ENCODE measurements around the gene TNFAIP8L2.

The TNFAIP8L2 gene

DNA sequence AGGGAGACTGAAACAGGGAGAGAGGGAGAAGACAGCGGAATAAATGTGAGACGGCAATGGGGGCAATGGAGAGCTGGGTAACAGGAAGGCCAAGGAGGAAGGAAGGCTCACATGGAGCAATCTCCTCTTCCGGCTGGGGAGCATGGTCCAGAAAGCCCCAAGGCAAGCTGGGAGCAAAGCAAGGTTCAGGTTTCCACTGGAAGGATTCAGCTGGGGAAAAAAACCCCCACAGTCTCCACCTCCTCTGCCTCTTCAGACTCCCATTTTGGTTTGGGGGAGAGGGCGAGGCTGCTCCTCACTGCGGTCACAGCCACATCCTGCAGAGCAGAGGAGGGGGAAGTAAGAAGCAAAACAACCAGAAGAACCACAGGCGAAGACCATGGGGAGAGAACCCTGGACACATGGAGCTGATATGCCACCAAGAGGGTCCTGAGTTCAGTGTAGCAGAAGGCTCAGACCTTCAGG lies 650 bp downstream of the TNFAIP8L2 start:
- no peak for DNase-seq (ENCODE audit: low spot score)
- no peak for TF ChIP-seq CTCF (IDR thresholded peaks at IDR 0.05; ENCODE audit: borderline replicate concordance, control extremely low read depth, extremely low read depth, insufficient read depth, missing control alignments)
- in situ Hi-C loops (cut with MboI; ENCODE audit: low sequenced_read_pairs, unreplicated experiment), result loop anchor here (10.0 kb wide), 1 partner anchor 62 kb away; no protein-coding TSS in a partner anchor

GRCh38 chr1:151158326-151158725 lies 1.9 kb downstream of the TNFAIP8L2 start:
- no peak for DNase-seq (ENCODE audit: low spot score)
- no peak for TF ChIP-seq CTCF (IDR thresholded peaks at IDR 0.05; ENCODE audit: borderline replicate concordance, control extremely low read depth, extremely low read depth, insufficient read depth, missing control alignments)
- in situ Hi-C loops (cut with MboI; ENCODE audit: low sequenced_read_pairs, unreplicated experiment), result loop anchor here (10.0 kb wide), 1 partner anchor 64 kb away; no protein-coding TSS in a partner anchor

GRCh38 chr1:151158751-151159251 lies 2.4 kb downstream of the TNFAIP8L2 start:
- in situ Hi-C loops (cut with MboI; ENCODE audit: low sequenced_read_pairs, unreplicated experiment), result loop anchor here (10.0 kb wide), 1 partner anchor 64 kb away; no protein-coding TSS in a partner anchor
- no peak for DNase-seq (ENCODE audit: low spot score)
- TF ChIP-seq CTCF (IDR thresholded peaks at IDR 0.05; ENCODE audit: borderline replicate concordance, control extremely low read depth, extremely low read depth, insufficient read depth, missing control alignments), result no peak

DNA sequence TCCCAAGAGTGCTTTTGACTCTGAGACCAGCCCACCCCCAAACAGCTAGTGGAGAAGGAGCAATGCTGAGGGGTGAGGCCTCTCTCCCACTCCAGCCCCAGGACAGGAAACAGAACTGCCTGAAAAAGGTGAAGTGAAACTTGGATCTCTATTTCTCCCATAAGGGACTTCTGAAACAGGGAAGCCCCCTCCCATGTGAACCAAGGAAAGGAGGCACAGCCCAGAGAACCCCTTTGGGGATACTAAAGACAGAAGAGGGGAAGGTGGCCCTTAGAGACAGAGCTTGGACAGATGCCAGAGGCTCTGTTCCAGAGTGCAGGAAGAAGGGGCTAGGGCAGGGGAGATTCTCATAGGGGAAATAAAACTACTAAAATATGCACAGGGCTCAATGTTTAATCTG lies 2.9 kb downstream of the TNFAIP8L2 start:
- no peak for DNase-seq (ENCODE audit: low spot score)
- in situ Hi-C loops (cut with MboI; ENCODE audit: low sequenced_read_pairs, unreplicated experiment), result loop anchor here (10.0 kb wide), 1 partner anchor 65 kb away; no protein-coding TSS in a partner anchor
- no peak for TF ChIP-seq CTCF (IDR thresholded peaks at IDR 0.05; ENCODE audit: borderline replicate concordance, control extremely low read depth, extremely low read depth, insufficient read depth, missing control alignments)

GRCh38 chr1:151164732-151165280 lies 8.4 kb downstream of the TNFAIP8L2 start:
- DNase-seq (ENCODE audit: low spot score), result no peak
- TF ChIP-seq CTCF (IDR thresholded peaks at IDR 0.05; ENCODE audit: borderline replicate concordance, control extremely low read depth, extremely low read depth, insufficient read depth, missing control alignments), result no peak
- in situ Hi-C loops (cut with MboI; ENCODE audit: low sequenced_read_pairs, unreplicated experiment), result no loop called here

- no peak for TF ChIP-seq CTCF (IDR thresholded peaks at IDR 0.05; ENCODE audit: borderline replicate concordance, control extremely low read depth, extremely low read depth, insufficient read depth, missing control alignments)
- in situ Hi-C loops (cut with MboI; ENCODE audit: low sequenced_read_pairs, unreplicated experiment), result no loop called here
- DNase-seq (ENCODE audit: low spot score), result no peak
Observed at GRCh38 chr1:151165281-151165737, 8.9 kb downstream of the TNFAIP8L2 start.
